Urinary bladder (tissue), 4 donors: ENCODE measurements around the gene FAM110C. TPM values are rescaled to one million over a fixed set of nuclear protein-coding genes. Genes with fewer than 3 reads are reported as not detected.
"Not testable (repeated sequence)": the region's sequence is repeated elsewhere in the genome, so short reads cannot be mapped to it uniquely, and the experiment has no call there.

Source experiments
- DNase-seq: peaks from one replicate; pipeline ENCODE4 v3.0.0-alpha.2; 2015; ENCODE audit errors: extremely low spot score
- H3K27ac ChIP-seq: one replicate; pipeline ENCODE4 v1.5.1; 2013; ENCODE audit warnings: low read depth, mild to moderate bottlenecking, moderate library complexity
- H3K36me3 ChIP-seq: one replicate; pipeline ENCODE4 v1.6.1; 2013; ENCODE audit warnings: mild to moderate bottlenecking, moderate library complexity; ENCODE audit not compliant: insufficient read depth
- H3K4me1 ChIP-seq: one replicate; pipeline ENCODE4 v1.6.1; 2013; ENCODE audit warnings: mild to moderate bottlenecking, moderate library complexity; ENCODE audit not compliant: insufficient read depth
- H3K4me3 ChIP-seq: one replicate; pipeline ENCODE4 v1.5.1; 2013; ENCODE audit warnings: low read depth, low read length
- WGBS: extraction: QIAGEN DNeasy Blood & Tissue Kit; methylation state at CpG from one replicate; pipeline ENCODE4 v1.1.7; 2013; 5-methylcytosine and 5-hydroxymethylcytosine counted together
- polyA plus RNA-seq: library from polyadenylated mRNA; stranded (reverse); fragments of 200-250 nt; gene quantifications from one replicate; pipeline ENCODE4 v1.2.3, GENCODE V29; 2013
- total RNA-seq: library from RNA; depleted of rRNA; stranded (reverse); fragments of >200 nt; gene quantifications from one replicate; pipeline ENCODE4 v1.2.3, GENCODE V29; 2014
- donor health status: healthy with polysubstance abuse.
- donor health status: healthy.

The FAM110C gene
- total and polyA plus RNA-seq, 2 donors: 3.8 to 10.8 TPM

DNA sequence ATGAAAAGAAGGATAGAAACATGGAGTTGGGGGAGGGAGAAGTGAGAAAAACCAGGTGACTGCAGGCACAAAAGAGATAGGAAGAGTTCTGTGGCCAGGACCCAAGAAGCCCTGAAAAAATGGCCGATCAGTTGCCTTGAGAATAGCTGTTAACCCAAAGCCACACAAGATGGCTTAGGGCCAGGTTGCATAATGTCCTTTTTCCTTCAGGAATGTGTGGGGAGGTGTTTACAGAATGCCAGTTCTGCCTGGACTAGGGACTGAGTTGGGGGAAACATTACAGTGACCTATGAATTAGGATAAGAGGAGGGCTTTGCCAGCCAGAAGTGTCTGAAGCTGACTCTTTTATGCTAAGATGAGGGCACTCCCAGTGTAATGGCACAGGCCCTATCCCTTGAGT is 17.1 kb downstream of the FAM110C start:
- no peak for DNase-seq
- Histone ChIP-seq H3K36me3 (no peaks in the 10 kb centered on the region), H3K4me3 (no peak overlapping the region), H3K4me1 (no peaks in the 10 kb centered on the region), H3K27ac (no peak overlapping the region)
- 73% methylated on average over 1 of the region's 1 CpG for WGBS

DNA sequence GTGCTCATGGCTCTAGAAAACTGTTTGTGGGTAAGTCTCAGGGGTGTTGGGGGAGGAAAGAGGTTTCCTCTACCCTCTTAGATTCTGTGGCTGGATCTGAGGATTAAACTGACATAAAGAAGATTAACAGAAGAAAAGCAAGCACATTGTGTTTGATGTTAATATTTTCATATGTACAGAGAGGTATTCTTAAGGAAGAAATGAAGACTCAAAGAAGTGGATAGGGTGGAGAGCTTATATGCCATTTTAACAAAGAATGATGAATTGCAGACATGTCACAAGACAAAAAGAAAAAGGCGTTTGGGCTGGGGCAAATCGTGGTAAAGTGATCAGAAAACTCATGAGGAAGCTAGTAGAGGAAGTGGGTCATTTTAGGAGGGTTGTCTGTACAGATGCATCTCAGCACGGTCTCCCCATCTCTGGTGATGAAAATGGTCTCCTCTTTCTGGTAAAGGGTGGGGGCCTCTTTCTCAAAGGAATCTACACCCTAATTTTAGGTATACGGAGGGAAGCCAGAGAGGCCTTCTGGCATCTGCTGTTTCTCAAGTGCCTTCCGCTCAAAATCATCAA is 17.8 kb downstream of the FAM110C start:
- no peaks in the 10 kb centered on the region for H3K4me1 ChIP-seq
- WGBS: 66% methylated on average over 5 of the region's 5 CpGs
- H3K4me3 ChIP-seq: no peak overlapping the region
- H3K36me3 ChIP-seq: no peaks in the 10 kb centered on the region
- H3K27ac ChIP-seq: no peak overlapping the region
- DNase-seq: no peak

DNA sequence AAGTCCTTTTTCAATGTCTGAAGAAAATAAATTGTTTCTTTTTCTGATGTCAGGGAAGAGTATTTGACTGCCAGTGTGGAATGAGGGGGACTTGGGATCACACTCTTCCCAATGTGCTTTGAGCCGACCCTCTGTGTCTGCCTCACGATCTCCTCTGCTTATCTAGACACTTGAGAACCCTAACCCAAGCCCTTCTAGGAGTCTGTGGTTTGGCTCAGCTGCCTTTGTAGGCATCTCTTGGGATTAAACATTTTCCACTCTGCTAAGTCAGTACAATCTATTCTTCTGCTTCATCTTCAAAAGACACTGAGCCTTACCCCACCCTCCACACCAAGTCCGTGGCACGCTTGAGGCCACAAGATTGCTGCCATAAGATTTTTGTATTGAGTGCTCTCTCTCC is 19.4 kb downstream of the FAM110C start:
- Histone ChIP-seq H3K4me1 (no peaks in the 10 kb centered on the region), H3K4me3 (no peak overlapping the region), H3K36me3 (no peaks in the 10 kb centered on the region), H3K27ac (no peak overlapping the region)
- no peak for DNase-seq
- 70% methylated on average over 4 of the region's 4 CpGs for whole genome bisulfite sequencing

DNA sequence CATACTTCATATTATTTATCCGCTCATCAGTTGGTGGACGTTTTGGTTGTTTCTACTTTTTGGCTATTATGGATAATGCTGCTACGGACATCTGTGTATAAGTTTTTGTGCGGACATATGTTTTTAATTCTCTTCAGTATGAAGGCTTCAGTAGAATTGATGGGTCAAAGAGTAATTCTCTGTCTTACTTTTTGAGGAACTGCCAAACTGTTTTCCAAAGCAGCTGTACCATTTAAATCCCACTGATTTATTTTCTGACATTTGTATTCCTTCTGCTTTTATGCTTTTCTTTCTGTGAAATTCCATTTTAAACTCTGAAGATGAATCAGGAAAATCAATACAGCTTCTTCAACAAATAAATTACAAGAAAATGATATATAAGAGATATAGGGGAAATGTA is 20.8 kb downstream of the FAM110C start:
- 60% methylated on average over 4 of the region's 4 CpGs for whole genome bisulfite sequencing
- Histone ChIP-seq H3K4me1 (no peaks in the 10 kb centered on the region), H3K4me3 (no peak overlapping the region), H3K27ac (no peak overlapping the region), H3K36me3 (no peaks in the 10 kb centered on the region)
- DNase-seq: no peak

DNA sequence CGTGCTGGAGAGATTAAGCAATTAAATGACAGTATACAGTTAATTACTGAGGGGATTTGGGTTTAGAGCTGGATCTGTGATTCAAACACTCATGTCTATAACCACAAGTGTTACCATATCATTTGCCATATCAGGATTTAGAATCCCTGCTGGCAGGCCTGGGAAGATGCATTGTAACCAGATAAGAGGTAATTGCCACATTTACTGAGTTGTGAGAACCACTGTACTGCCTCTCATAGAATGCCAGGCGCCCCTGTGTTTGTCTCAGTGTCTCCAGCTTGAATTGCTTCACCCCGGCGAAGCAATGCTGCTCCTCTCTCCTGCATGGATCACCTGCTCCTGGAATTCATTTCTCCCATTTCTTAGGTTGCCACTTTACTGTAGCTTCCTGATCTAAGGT is 21.7 kb downstream of the FAM110C start:
- not testable (repeated sequence) for DNase-seq, H3K4me3 ChIP-seq, H3K4me1 ChIP-seq, H3K36me3 ChIP-seq, H3K27ac ChIP-seq
- WGBS: 66% methylated on average over 4 of the region's 4 CpGs

DNA sequence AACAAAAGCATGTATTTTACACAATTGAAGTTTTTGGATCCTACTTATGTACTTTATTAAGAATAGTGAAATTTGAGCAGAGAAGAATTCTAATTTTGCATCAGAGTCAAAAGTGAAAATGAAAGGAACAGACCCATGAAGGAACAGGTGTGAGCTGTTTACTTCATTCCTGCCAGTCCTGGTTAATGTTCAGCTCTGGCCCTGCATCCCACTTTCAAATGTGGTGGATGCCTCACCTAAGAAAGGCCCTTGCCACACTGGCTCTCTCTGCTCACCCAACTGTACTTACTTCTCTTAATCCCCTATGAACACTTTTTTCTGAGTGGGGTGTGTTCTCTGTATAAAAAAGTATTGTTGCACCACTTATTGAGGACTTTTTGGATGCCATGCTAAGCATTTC is 22.2 kb downstream of the FAM110C start:
- Histone ChIP-seq H3K4me1 (no peaks in the 10 kb centered on the region), H3K27ac (no peak overlapping the region), H3K36me3 (no peaks in the 10 kb centered on the region), H3K4me3 (no peak overlapping the region)
- DNase-seq: no peak

DNA sequence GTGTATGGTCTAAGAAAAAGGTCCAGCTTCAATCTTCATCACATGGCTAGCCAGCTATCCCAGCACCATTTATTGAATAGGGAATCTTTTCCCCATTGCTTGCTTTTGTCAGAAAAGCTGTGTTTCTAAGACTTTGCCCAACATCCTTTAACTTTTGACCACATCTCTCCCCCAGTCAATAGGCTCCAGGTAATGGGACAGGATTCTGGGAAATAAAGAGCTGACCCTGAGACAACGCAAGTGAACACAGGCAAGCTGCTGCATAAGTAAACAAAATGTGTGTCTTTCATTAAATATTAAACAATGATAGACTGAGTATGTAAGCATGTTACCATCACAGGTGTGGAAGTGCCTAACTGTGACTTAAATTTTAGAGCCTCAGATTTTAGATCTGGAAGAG is 23.0 kb downstream of the FAM110C start:
- H3K36me3 ChIP-seq: no peaks in the 10 kb centered on the region
- WGBS: 83% methylated on average over 1 of the region's 1 CpG

DNA sequence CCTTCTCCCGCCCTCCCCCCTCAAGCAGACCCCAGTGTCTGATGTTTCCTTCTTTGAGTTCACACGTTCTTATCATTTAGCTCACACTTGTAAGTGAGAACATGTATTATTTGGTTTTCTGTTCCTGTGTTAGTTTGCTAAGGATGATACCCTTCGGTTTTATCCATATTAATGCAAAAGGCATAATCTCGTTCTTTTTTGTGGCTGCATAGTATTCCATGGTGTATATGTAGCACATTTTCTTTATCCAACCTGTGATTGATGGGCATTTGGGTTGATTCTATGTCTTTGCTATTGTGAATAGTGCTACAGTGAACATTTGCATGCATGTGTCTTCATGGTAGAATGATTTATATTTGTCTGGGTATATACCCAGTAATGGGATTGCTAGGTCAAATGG is 24.1 kb downstream of the FAM110C start:
- H3K4me1 ChIP-seq, H3K27ac ChIP-seq, H3K4me3 ChIP-seq, DNase-seq, H3K36me3 ChIP-seq: not testable (repeated sequence)
- WGBS: 72% methylated on average over 4 of the region's 4 CpGs

More for the DNA sequence above, 23.0 kb downstream of the FAM110C start:
- H3K4me1 ChIP-seq: no peaks in the 10 kb centered on the region
- no peak overlapping the region for H3K4me3 ChIP-seq
- H3K27ac ChIP-seq: no peak overlapping the region
- DNase-seq: no peak

DNA sequence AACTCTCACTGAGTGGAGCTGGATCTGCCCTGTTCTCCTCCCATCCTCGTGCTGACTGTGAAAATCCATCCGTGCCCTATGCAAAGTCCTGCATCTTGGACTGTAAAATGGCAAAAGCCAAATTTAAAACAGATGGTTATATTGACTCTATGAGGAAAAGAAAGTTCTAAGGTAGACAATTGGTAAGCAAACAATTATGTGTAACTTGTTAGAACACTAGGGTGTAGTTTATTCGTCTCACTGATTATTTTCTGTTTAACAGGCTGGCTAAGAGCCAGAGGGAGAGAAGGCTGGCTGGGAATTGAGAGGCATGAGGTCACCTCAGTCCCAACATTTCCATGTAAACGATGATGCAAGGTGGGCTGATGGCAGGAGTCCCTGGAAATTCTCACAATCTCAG is 26.0 kb downstream of the FAM110C start:
- H3K4me1 ChIP-seq, H3K36me3 ChIP-seq, DNase-seq, H3K4me3 ChIP-seq, H3K27ac ChIP-seq: not testable (repeated sequence)
- WGBS: 29% methylated on average over 4 of the region's 4 CpGs

DNA sequence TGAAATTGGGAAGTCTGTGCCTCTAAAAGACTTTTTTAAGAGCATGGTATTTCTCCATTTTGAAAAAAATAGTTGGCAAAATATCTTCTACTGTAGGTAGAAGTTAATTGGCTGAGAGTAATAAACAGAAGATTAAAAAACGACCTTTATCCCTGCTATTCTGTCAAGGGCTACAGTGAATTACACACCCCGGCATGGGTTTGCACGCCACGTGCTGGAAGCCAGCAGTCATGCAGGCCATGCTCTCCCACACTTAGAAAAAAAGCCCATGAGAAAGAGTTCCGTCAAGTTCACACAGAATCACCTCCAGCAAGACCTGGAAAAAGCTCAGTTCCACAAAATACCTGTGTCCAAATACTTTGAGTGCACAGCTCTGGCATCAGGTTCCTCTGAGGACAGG is 26.8 kb downstream of the FAM110C start:
- H3K4me1 ChIP-seq: no peaks in the 10 kb centered on the region
- no peak overlapping the region for H3K4me3 ChIP-seq
- no peak for DNase-seq
- WGBS: 65% methylated on average over 5 of the region's 5 CpGs
- H3K36me3 ChIP-seq: no peaks in the 10 kb centered on the region
- no peak overlapping the region for H3K27ac ChIP-seq

DNA sequence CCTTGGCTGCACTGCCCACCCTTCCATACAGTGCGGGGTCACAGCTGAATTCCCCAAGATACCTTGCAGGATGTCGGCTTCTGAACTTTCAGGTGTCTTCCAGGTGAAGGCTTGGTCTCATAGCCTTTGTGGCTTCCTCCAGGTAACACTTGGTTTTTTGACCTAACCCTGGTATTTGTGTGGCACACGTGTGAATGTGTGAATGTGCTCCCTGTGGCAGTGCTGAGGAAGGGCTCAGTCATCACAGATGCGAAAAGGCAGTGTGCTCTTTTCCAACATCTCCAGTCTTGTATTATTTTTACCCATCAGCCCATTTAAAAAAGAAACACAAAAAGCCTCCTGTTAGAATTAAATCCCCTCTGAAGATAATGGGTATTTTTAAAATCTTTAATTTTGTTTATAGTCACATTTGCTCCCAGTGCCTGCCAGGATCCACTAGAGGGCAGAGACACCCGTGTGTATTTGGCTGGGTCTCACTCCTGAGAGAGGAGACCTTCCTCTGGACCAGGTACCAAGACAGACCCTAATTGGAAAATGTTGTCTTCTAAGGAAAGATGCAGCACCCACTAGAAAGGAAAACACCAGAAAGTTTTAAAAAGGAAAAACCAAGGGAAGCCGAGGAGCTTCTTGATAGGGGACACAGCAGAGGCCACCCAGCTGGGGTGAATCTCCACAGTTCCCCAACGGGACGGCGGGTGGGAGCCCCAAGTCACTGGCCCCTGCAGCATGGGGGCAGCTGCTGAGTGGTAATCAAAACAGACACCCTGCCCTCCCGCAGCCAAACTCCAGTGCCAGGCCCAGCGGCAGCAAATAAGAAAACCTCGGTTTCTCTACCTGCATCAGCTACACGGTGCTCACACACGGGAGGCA is 27.7 kb downstream of the FAM110C start:
- no peak for DNase-seq
- no peak overlapping the region for H3K27ac ChIP-seq
- 75% methylated on average over 14 of the region's 14 CpGs for WGBS
- H3K36me3 ChIP-seq: no peaks in the 10 kb centered on the region
- H3K4me1 ChIP-seq: no peaks in the 10 kb centered on the region
- no peak overlapping the region for H3K4me3 ChIP-seq

DNA sequence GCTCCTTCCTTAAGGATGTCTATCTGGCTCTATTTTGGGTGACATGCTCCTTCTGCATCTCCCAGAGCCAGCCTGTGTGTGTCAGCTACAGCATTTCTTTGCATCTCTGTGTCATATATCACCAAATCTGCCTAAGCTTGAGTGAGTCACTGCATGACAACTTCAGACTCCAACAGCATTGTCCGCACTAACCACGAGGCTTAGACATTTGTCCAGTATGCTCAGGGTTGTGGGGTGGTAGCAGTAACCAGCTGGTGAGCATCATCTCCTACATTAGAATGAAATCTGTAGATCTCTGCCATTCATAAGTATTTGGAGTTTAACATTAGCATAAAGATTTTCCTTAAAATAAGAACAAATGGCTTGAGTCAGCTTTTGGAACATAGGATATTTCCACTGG is 30.4 kb downstream of the FAM110C start:
- H3K36me3 ChIP-seq, DNase-seq, H3K4me3 ChIP-seq, H3K27ac ChIP-seq, H3K4me1 ChIP-seq: not testable (repeated sequence)
- WGBS: 67% methylated on average over 2 of the region's 2 CpGs

DNA sequence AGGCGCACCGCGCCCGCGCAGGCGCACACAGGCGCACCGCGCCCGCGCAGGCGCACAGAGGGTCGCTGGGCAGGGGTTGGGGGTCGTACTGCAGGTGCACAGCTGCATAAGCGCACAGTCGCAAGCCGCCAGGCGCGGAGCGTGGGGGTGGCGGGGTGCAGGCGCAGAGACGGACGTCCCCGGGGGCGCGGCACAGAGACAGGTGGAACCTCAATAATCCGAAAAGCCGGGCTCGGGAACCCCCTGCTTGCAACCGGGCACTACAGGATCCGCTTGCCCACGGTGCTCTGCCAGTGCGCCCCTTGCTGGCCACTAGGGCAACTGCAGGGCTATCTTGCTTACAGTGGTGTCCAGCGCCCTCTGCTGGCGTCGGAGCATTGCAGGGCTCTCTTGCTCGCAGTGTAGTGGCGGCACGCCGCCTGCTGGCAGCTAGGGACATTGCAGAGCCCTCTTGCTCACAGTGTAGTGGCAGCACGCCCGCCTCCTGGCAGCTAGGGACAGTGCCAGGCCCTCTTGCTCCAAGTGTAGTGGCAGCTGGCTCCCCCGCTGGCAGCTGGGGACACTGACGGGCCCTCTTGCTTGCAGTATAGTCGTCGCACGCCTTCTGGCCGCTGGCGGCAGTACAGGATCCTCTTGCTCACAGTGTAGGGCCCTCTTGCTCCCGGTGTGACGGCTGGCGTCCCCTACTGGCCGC is 34.9 kb downstream of the FAM110C start:
- Histone ChIP-seq H3K27ac (no peak overlapping the region), H3K4me1 (no peaks in the 10 kb centered on the region), H3K4me3 (no peak overlapping the region), H3K36me3 (no peaks in the 10 kb centered on the region)
- WGBS: 51% methylated on average over 52 of the region's 54 CpGs
- no peak for DNase-seq
